Left ventricle myocardium inferior (tissue), 1 donor: ENCODE measurements around the gene NLRP12. TPM values are rescaled to one million over a fixed set of nuclear protein-coding genes. Genes with fewer than 3 reads are reported as not detected.
"Not testable (repeated sequence)": the region's sequence is repeated elsewhere in the genome, so short reads cannot be mapped to it uniquely, and the experiment has no call there.

Experiments
- DNase-seq: peaks from one replicate; pipeline ENCODE4 v3.0.0-alpha.2; 2020
- H3K27ac ChIP-seq: fragments of 200-600 bp; replicated peaks from 2 replicates; pipeline ENCODE4 v1.8.0; 2021
- H3K27me3 ChIP-seq: fragments of 200-600 bp; 2 replicates; pipeline ENCODE4 v1.8.0; 2021; ENCODE audit warnings: low read depth
- H3K36me3 ChIP-seq: fragments of 200-600 bp; 2 replicates; pipeline ENCODE4 v1.8.0; 2021
- H3K4me1 ChIP-seq: fragments of 200-600 bp; 2 replicates; pipeline ENCODE4 v1.8.0; 2021
- H3K4me3 ChIP-seq: fragments of 200-600 bp; 2 replicates; pipeline ENCODE4 v1.8.0; 2021; ENCODE audit warnings: mild to moderate bottlenecking, moderate library complexity
- H3K9me3 ChIP-seq: fragments of 200-600 bp; replicated peaks from 2 replicates; pipeline ENCODE4 v1.8.0; 2021
- intact Hi-C: fragments of 100-400 bp; cut with micrococcal nuclease; formaldehyde crosslinking; loops from one replicate; pipeline ENCODE4 v1.11.0; 2022
- microRNA-seq: library from miRNA; unstranded; fragments of <30 nt; microRNA quantifications from one replicate; pipeline ENCODE4 v1.2.0, GENCODE V29; 2020
- total RNA-seq: library from RNA; stranded (reverse); fragmentation: NEBNext Ultra II Directional; extraction: Animal tissue kit (Norgen Biotek cat#: 25700); gene quantifications from one replicate; pipeline ENCODE4 v1.2.1, GENCODE V29; 2021
- TF ChIP-seq, protein P1 (sequence below): fragments of 200-600 bp; IDR thresholded peaks from 2 replicates; pipeline ENCODE4 v1.8.0; 2021; ENCODE audit warnings: antibody characterized with exemption, mild to moderate bottlenecking, borderline replicate concordance
- donor health status: DM: no; HTN: yes; CAD: no; lungs with severe emphysema.

Gene NLRP12
- total RNA-seq, 1 donor from 2014 or later, result 0.22 TPM

GRCh38 chr19:53773999-53774398, 50.1 kb downstream of the NLRP12 start:
- TF ChIP-seq, protein P1, sequence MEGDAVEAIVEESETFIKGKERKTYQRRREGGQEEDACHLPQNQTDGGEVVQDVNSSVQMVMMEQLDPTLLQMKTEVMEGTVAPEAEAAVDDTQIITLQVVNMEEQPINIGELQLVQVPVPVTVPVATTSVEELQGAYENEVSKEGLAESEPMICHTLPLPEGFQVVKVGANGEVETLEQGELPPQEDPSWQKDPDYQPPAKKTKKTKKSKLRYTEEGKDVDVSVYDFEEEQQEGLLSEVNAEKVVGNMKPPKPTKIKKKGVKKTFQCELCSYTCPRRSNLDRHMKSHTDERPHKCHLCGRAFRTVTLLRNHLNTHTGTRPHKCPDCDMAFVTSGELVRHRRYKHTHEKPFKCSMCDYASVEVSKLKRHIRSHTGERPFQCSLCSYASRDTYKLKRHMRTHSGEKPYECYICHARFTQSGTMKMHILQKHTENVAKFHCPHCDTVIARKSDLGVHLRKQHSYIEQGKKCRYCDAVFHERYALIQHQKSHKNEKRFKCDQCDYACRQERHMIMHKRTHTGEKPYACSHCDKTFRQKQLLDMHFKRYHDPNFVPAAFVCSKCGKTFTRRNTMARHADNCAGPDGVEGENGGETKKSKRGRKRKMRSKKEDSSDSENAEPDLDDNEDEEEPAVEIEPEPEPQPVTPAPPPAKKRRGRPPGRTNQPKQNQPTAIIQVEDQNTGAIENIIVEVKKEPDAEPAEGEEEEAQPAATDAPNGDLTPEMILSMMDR, result no peak
- intact Hi-C loops, result no loop called here
- H3K27ac ChIP-seq, result no peak overlapping the region

GRCh38 chr19:53772943-53773342, 51.2 kb downstream of the NLRP12 start:
- Histone ChIP-seq H3K9me3 (no peaks in the 10 kb centered on the region), H3K36me3 (no peaks in the 10 kb centered on the region), H3K4me3 (no peak overlapping the region), H3K4me1 (no peaks in the 10 kb centered on the region), H3K27me3 (peaks cover 50% of the 10 kb centered on the region), H3K27ac (no peak overlapping the region)
- DNase-seq, result no peak
- TF ChIP-seq, protein P1, result peak; percentile 70
- intact Hi-C loops, result no loop called here

More at GRCh38 chr19:53773999-53774398, 50.1 kb downstream of the NLRP12 start:
- DNase-seq, result no peak
- Histone ChIP-seq H3K9me3 (no peaks in the 10 kb centered on the region), H3K27me3 (peaks cover 41% of the 10 kb centered on the region), H3K4me1 (no peaks in the 10 kb centered on the region), H3K36me3 (no peaks in the 10 kb centered on the region), H3K4me3 (no peak overlapping the region)

DNA sequence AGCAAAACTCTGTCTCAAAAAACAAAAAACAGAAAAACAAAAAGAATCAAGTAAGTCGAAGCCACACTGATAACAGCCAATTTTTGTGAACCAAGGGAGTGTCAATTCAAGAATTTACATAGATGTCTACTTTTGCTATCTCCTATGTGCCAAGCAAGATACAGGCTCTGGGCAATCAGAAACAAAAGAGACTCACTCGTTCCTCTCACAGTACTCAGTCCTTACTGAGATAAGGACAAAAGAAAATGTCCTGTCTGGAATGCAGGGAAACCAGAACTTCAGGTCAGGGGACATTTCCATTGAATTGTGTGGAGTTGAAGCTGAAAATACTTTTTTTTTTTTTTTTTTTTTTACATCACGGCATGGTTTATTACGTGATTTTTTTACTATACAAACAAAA, 53.0 kb downstream of the NLRP12 start:
- TF ChIP-seq, protein P1, result no peak
- H3K36me3 ChIP-seq, result no peaks in the 10 kb centered on the region
- intact Hi-C loops, result no loop called here
- peaks cover 55% of the 10 kb centered on the region for H3K27me3 ChIP-seq
- no peaks in the 10 kb centered on the region for H3K4me1 ChIP-seq
- no peak for DNase-seq
- no peak overlapping the region for H3K27ac ChIP-seq
- no peak overlapping the region for H3K4me3 ChIP-seq
- H3K9me3 ChIP-seq, result no peaks in the 10 kb centered on the region

DNA sequence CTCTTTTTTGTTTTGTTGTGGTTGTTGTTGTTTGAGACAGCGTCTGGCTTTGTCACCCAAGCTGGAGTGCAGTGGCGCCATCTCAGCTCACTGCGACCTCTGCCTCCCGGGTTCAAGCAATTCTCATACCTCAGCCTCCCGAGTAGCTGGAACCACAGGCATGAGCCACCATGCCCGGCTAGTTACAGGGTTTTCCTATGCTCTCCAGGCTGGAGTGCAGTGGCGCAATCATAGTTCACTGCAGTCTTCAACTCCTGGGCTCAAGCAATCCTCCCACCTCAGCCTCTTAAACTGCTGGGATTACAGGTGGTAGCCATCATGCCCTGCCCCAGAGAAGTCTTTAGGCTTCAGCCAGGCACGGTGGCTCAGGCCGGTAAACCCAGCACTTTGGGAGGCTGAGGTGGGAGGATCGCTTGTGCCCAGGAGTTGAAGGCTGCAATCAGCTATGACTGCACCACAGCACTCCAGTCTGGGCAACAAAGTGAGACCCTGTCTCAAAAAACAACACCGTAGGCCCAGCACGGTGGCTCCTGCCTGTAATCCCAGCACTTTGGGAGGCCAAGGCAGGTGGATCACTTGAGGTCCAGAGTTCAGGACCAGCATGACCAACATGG, 54.3 kb downstream of the NLRP12 start:
- H3K4me3 ChIP-seq, DNase-seq, H3K27ac ChIP-seq, H3K9me3 ChIP-seq, H3K36me3 ChIP-seq, H3K4me1 ChIP-seq, intact Hi-C loops: not testable (repeated sequence)
- peaks cover 57% of the 10 kb centered on the region for H3K27me3 ChIP-seq

GRCh38 chr19:53768401-53768800, 55.7 kb downstream of the NLRP12 start:
- intact Hi-C loops, result no loop called here
- no peak overlapping the region for H3K27ac ChIP-seq
- no peak for DNase-seq
- H3K27me3 ChIP-seq, result peaks cover 47% of the 10 kb centered on the region
- TF ChIP-seq, protein P1, result no peak
- H3K4me1 ChIP-seq, result no peaks in the 10 kb centered on the region
- no peaks in the 10 kb centered on the region for H3K9me3 ChIP-seq
- no peak overlapping the region for H3K4me3 ChIP-seq
- no peaks in the 10 kb centered on the region for H3K36me3 ChIP-seq

GRCh38 chr19:53758991-53759390, 65.1 kb downstream of the NLRP12 start:
- H3K9me3 ChIP-seq, H3K4me3 ChIP-seq, H3K36me3 ChIP-seq, H3K27me3 ChIP-seq, H3K27ac ChIP-seq, DNase-seq, H3K4me1 ChIP-seq, intact Hi-C loops: not testable (repeated sequence)

Small RNA genes lying within 50 kb of the gene (microRNA-seq; reads per million reads assigned to microRNA genes)
- gene MIR1283-2 (not detected), gene MIR371A (not detected), gene MIR372 (10.0 reads per million, percentile 25 among the genes with 10 or more reads in this experiment), gene MIR373 (7.5 reads per million, percentile 21 among the genes with 10 or more reads in this experiment), gene MIR516A1 (not detected), gene MIR516A2 (not detected), gene MIR519A1 (2.2 reads per million), gene MIR521-1 (not detected), gene MIR522 (8.7 reads per million, percentile 23 among the genes with 10 or more reads in this experiment), gene MIR527 (not detected)

Other genes with a start within 250 kb of the NLRP12 start
- not detected for gene DPRX, start 192.3 kb downstream of the NLRP12 start, total RNA-seq
- gene MYADM, start 43.6 kb upstream of the NLRP12 start, total RNA-seq, result 96.0 TPM
- gene PRKCG, start 57.9 kb upstream of the NLRP12 start, total RNA-seq, result not detected
- gene CACNG7, start 85.0 kb upstream of the NLRP12 start, total RNA-seq, result not detected
- gene CACNG8, start 138.6 kb upstream of the NLRP12 start, total RNA-seq, result 0.16 TPM
- gene CACNG6, start 167.3 kb upstream of the NLRP12 start, total RNA-seq, result not detected
- not detected for gene VSTM1, start 239.6 kb upstream of the NLRP12 start, total RNA-seq